K562 treated with DMSO at 1 percent for 24 hours (cell line): ENCODE measurements around the gene PIP4K2A. TPM values are rescaled to one million over a fixed set of nuclear protein-coding genes. Genes with fewer than 3 reads are reported as not detected.

Source experiments
- total RNA-seq: library from RNA; unstranded; fragments of 300-600 nt; gene quantifications from 2 replicates; pipeline ENCODE4 v1.2.3, GENCODE V29; 2022; ENCODE audit warnings: low read depth; ENCODE audit not compliant: insufficient read depth

The PIP4K2A gene
- 26.1 and 34.4 TPM in 2 replicates for total RNA-seq

GRCh38 chr10:22714479-22715289 lies at the start of gene PIP4K2A:
Gene PIP4K2A (minus strand): TSS chr10:22714578. CDS start chr10:22714326, 252 bp downstream.

Other genes with a start within 250 kb of the PIP4K2A start
- not detected in 2 replicates for gene ARMC3, start 213.5 kb upstream of the PIP4K2A start, total RNA-seq